22Rv1 (cell line): ENCODE data around the gene AGA.

Experiments
- ZFX ChIP-seq: fragments of 450-650 bp; IDR thresholded peaks from 2 replicates; pipeline ENCODE4 v1.6.1; 2017; ENCODE audit warnings: antibody characterized with exemption, borderline replicate concordance
- TF ChIP-seq, protein P1 (sequence below): fragments of 450-650 bp; IDR thresholded peaks from 2 replicates; pipeline ENCODE4 v1.5.1; 2017; ENCODE audit warnings: mild to moderate bottlenecking

DNA sequence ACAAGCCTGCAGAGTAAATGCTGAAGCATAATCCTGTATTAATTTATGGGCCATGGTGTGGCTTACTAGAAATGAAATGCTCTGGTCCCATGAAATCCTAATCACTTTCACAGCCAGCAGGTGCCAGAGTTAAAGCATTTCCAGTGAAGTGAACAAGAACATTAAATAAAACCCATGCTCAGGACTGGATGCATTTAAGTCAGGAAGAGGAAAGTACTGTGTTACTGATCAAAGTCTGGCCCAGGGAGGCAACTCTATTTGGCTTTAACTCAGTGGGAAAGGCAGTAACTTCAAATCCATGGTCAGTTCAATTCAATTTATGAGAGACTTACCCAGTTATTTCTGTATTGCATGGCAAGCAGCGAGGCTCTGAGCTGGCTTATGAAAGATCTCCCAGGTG, 29.2 kb downstream of the AGA start:
- TF ChIP-seq, protein P1, sequence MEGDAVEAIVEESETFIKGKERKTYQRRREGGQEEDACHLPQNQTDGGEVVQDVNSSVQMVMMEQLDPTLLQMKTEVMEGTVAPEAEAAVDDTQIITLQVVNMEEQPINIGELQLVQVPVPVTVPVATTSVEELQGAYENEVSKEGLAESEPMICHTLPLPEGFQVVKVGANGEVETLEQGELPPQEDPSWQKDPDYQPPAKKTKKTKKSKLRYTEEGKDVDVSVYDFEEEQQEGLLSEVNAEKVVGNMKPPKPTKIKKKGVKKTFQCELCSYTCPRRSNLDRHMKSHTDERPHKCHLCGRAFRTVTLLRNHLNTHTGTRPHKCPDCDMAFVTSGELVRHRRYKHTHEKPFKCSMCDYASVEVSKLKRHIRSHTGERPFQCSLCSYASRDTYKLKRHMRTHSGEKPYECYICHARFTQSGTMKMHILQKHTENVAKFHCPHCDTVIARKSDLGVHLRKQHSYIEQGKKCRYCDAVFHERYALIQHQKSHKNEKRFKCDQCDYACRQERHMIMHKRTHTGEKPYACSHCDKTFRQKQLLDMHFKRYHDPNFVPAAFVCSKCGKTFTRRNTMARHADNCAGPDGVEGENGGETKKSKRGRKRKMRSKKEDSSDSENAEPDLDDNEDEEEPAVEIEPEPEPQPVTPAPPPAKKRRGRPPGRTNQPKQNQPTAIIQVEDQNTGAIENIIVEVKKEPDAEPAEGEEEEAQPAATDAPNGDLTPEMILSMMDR: no peak
- no peak for TF ChIP-seq ZFX
